Measurements from ENCODE around the gene FAM13A. TPM values are rescaled to one million over a fixed set of nuclear protein-coding genes. Genes with fewer than 3 reads are reported as not detected.

The FAM13A gene
- total and polyA plus RNA-seq, 2 donors (not counting 1 experiment from before 2014, with no cell fraction given), result 0.51 to 2.1 TPM

DNA sequence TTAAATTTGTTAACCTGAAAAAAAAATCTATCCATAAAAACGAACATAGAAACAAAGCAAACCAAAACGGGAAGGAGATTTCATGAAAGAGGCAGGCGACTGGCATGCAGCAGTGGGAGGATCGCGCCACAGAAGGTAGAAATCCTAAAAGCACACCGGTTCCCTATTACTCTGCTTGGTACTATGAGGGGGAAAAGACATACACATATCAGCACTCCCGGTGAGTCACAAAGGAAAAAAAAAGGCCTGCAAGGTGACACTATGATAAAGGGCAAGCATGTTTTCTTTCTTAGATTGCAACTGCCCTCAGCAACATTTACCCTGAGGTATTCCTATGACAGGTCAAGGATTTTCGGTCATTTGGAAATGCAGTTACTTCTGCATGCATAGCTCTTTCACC, 298.7 kb downstream of the FAM13A start:
- Histone ChIP-seq H3K9me3 (ENCODE audit: control extremely low read depth in 1 of 3, control insufficient read depth in 2 of 3, insufficient read depth in 1 of 3, low read length in 2 of 3) (no peaks in the 10 kb centered on the region), H3K4me3 (ENCODE audit: control extremely low read depth in 1 of 5, extremely low read depth in 1 of 5, insufficient read depth in 1 of 5, low read depth in 2 of 5, low read length in 4 of 5) (no peak overlapping the region), H2AFZ (ENCODE audit: insufficient read depth, low read depth, low read length, poor library complexity, severe bottlenecking) (no peak overlapping the region), H3K4me2 (replicated peaks; ENCODE audit: low read depth, low read length, poor library complexity, severe bottlenecking) (no peak overlapping the region), H3K79me2 (ENCODE audit: control insufficient read depth, insufficient read depth, low read length) (no peaks in the 10 kb centered on the region), H3K9ac (ENCODE audit: low read length) (no peak overlapping the region), H3K27me3 (replicated peaks in 1 of 4; ENCODE audit: control extremely low read depth in 1 of 4, control insufficient read depth in 3 of 4, insufficient read depth in 4 of 4, low read length in 3 of 4) (no peaks in the 10 kb centered on the region), H3K36me3 (replicated peaks in 1 of 2; ENCODE audit: control extremely low read depth in 1 of 2, control insufficient read depth in 1 of 2, extremely low read depth in 1 of 2, insufficient read depth in 2 of 2, low read length in 1 of 2) (no peaks in the 10 kb centered on the region), H4K20me1 (ENCODE audit: control insufficient read depth, insufficient read depth, low read length, poor library complexity, severe bottlenecking) (no peaks in the 10 kb centered on the region), H3K27ac (ENCODE audit: low read length in 2 of 2) (no peak overlapping the region), H3K4me1 (ENCODE audit: control insufficient read depth in 2 of 2, insufficient read depth in 2 of 2, low read length in 2 of 2) (no peaks in the 10 kb centered on the region)
- POLR2A ChIA-PET, result interaction anchor here (0.6 kb wide), 1 partner anchor 507 kb away, joined by 3 read pairs; no protein-coding TSS in a partner anchor
- intact Hi-C loops (cut with micrococcal nuclease), result no loop called here
- H3K27ac Mint-ChIP-seq, result no peak overlapping the region
- WGBS (ENCODE audit: insufficient coverage), result 47% methylated on average over 3 of the region's 8 CpGs
- no peaks in the 10 kb centered on the region for H3K9me3 Mint-ChIP-seq (ENCODE audit: insufficient read depth)
- TF ChIP-seq EZH2 (IDR thresholded peaks at IDR 0.05; ENCODE audit: borderline replicate concordance, insufficient read depth, low read depth, low read length, poor library complexity, severe bottlenecking), result no peak
- TF ChIP-seq, protein P1, sequence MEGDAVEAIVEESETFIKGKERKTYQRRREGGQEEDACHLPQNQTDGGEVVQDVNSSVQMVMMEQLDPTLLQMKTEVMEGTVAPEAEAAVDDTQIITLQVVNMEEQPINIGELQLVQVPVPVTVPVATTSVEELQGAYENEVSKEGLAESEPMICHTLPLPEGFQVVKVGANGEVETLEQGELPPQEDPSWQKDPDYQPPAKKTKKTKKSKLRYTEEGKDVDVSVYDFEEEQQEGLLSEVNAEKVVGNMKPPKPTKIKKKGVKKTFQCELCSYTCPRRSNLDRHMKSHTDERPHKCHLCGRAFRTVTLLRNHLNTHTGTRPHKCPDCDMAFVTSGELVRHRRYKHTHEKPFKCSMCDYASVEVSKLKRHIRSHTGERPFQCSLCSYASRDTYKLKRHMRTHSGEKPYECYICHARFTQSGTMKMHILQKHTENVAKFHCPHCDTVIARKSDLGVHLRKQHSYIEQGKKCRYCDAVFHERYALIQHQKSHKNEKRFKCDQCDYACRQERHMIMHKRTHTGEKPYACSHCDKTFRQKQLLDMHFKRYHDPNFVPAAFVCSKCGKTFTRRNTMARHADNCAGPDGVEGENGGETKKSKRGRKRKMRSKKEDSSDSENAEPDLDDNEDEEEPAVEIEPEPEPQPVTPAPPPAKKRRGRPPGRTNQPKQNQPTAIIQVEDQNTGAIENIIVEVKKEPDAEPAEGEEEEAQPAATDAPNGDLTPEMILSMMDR (IDR thresholded peaks at IDR 0.05), result no peak
- CTCF ChIA-PET, result no interaction called here
- peaks cover 5% of the 10 kb centered on the region for H3K27me3 Mint-ChIP-seq
- H3K4me3 Mint-ChIP-seq, result no peak overlapping the region
- no peak for ATAC-seq (ENCODE audit: low read depth)
- no peak for DNase-seq
- H3K4me1 Mint-ChIP-seq, result no peaks in the 10 kb centered on the region

DNA sequence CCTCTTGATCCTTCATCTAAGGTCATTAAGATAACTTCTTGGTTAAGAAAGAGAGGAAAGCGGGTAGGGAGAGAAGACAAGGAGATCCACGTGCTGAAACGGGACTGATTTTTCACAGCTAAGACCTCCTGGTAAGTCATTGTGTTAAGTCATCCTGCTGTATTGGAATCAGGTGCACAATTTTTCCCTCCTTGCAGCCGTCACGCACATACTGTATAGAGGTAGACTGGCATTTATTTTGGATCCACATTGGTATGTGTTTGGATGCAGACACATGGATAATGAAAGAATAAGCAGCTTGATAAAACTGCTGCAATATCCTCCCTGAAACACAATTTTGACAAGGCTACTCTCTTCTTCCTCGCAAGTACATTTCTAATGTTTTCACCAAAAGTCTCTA, 299.2 kb downstream of the FAM13A start:
- H3K4me3 ChIP-seq (ENCODE audit: control extremely low read depth in 1 of 5, extremely low read depth in 1 of 5, insufficient read depth in 1 of 5, low read depth in 2 of 5, low read length in 4 of 5), result no peak overlapping the region
- ATAC-seq (ENCODE audit: low read depth) (no peak), DNase-seq (no peak)
- H4K20me1 ChIP-seq (ENCODE audit: control insufficient read depth, insufficient read depth, low read length, poor library complexity, severe bottlenecking), result no peaks in the 10 kb centered on the region
- H2AFZ ChIP-seq (ENCODE audit: insufficient read depth, low read depth, low read length, poor library complexity, severe bottlenecking), result no peak overlapping the region
- no peaks in the 10 kb centered on the region for H3K4me1 Mint-ChIP-seq
- intact Hi-C loops (cut with micrococcal nuclease), result no loop called here
- H3K27me3 Mint-ChIP-seq, result peaks cover 5% of the 10 kb centered on the region
- no peaks in the 10 kb centered on the region for H3K9me3 ChIP-seq (ENCODE audit: control extremely low read depth in 1 of 3, control insufficient read depth in 2 of 3, insufficient read depth in 1 of 3, low read length in 2 of 3)
- ChIA-PET POLR2A (no interaction called here), CTCF (no interaction called here)
- no peak overlapping the region for H3K4me2 ChIP-seq (replicated peaks; ENCODE audit: low read depth, low read length, poor library complexity, severe bottlenecking)
- H3K27ac Mint-ChIP-seq, result no peak overlapping the region
- 89% methylated on average over 3 of the region's 6 CpGs for WGBS (ENCODE audit: insufficient coverage)
- no peaks in the 10 kb centered on the region for H3K4me1 ChIP-seq (ENCODE audit: control insufficient read depth in 2 of 2, insufficient read depth in 2 of 2, low read length in 2 of 2)
- no peak overlapping the region for H3K9ac ChIP-seq (ENCODE audit: low read length)
- H3K36me3 ChIP-seq (replicated peaks in 1 of 2; ENCODE audit: control extremely low read depth in 1 of 2, control insufficient read depth in 1 of 2, extremely low read depth in 1 of 2, insufficient read depth in 2 of 2, low read length in 1 of 2), result no peaks in the 10 kb centered on the region
- H3K9me3 Mint-ChIP-seq (ENCODE audit: insufficient read depth), result no peaks in the 10 kb centered on the region
- no peaks in the 10 kb centered on the region for H3K27me3 ChIP-seq (replicated peaks in 1 of 4; ENCODE audit: control extremely low read depth in 1 of 4, control insufficient read depth in 3 of 4, insufficient read depth in 4 of 4, low read length in 3 of 4)
- H3K79me2 ChIP-seq (ENCODE audit: control insufficient read depth, insufficient read depth, low read length), result no peaks in the 10 kb centered on the region
- TF ChIP-seq EZH2 (IDR thresholded peaks at IDR 0.05; ENCODE audit: borderline replicate concordance, insufficient read depth, low read depth, low read length, poor library complexity, severe bottlenecking), result no peak
- TF ChIP-seq, protein P1 (IDR thresholded peaks at IDR 0.05), result no peak
- H3K4me3 Mint-ChIP-seq, result no peak overlapping the region
- H3K27ac ChIP-seq (ENCODE audit: low read length in 2 of 2), result no peak overlapping the region
